CD4-positive, alpha-beta T cell (primary cell): ENCODE measurements around the gene TKFC. TPM values are rescaled to one million over a fixed set of nuclear protein-coding genes. Genes with fewer than 3 reads are reported as not detected.

Experiments used
- ATAC-seq: fragments of 200-7000 bp; cut with Tn5 transposase; one replicate; pipeline ENCODE4 v1.10.0; 2022; ENCODE audit warnings: mild to moderate bottlenecking; ENCODE audit not compliant: poor library complexity
- CTCF ChIA-PET: fragments of 350-600 bp; sonication (Branson Sonifier 250); formaldehyde crosslinking; loops from one replicate; lab custom pipeline; 2021; ENCODE audit warnings: antibody characterized with exemption, inconsistent platforms; lab: Charles Lee
- POLR2A ChIA-PET: fragments of 350-600 bp; sonication (Branson Sonifier 250); formaldehyde crosslinking; loops from one replicate; lab custom pipeline; 2021; ENCODE audit warnings: antibody characterized with exemption, inconsistent platforms; lab: Charles Lee
- DNase-seq, 14 experiments: peaks; one replicate each; pipeline ENCODE4 v3.0.0-alpha.2; 2013 to 2020; ENCODE audit warnings: mixed read lengths in 2 of 14
- H3K27ac ChIP-seq, 2 donors: one replicate each; pipeline versions ENCODE4 v1.5.1 to v1.7.0; 2013; ENCODE audit warnings: low read length in 2 of 2, low read depth in 1 of 2, mild to moderate bottlenecking in 1 of 2
- H3K27me3 ChIP-seq, 2 experiments: 1 replicate in 1 of 2; 2 replicates in 1 of 2; pipeline versions ENCODE4 v1.6.1 to v1.7.0; 2013; ENCODE audit warnings: low read length in 2 of 2, control low read depth in 1 of 2, mild to moderate bottlenecking in 1 of 2, moderate library complexity in 1 of 2; ENCODE audit not compliant: insufficient read depth in 2 of 2, control insufficient read depth in 1 of 2
- H3K36me3 ChIP-seq: one replicate; pipeline ENCODE4 v1.6.1; 2013; ENCODE audit warnings: low read length, control low read depth; ENCODE audit not compliant: insufficient read depth
- H3K4me1 ChIP-seq: one replicate; pipeline ENCODE4 v1.6.1; 2013; ENCODE audit warnings: low read length, control low read depth; ENCODE audit not compliant: insufficient read depth
- H3K4me3 ChIP-seq: one replicate; pipeline ENCODE4 v1.5.1; 2013; ENCODE audit warnings: mild to moderate bottlenecking, low read length, moderate library complexity
- H3K9me3 ChIP-seq, 2 experiments: 1 replicate in 1 of 2; 2 replicates in 1 of 2; pipeline versions ENCODE4 v1.6.1 to v1.7.0; 2013; ENCODE audit warnings: low read length in 2 of 2, mild to moderate bottlenecking in 2 of 2, control low read depth in 1 of 2, moderate library complexity in 1 of 2; ENCODE audit not compliant: control insufficient read depth in 1 of 2, insufficient read depth in 1 of 2
- H3K27ac Mint-ChIP-seq: one replicate; pipeline ENCODE4 v1.8.0; 2020; ENCODE audit warnings: mixed read lengths
- H3K27me3 Mint-ChIP-seq: one replicate; pipeline ENCODE4 v1.8.0; 2021; ENCODE audit warnings: mixed read lengths
- H3K36me3 Mint-ChIP-seq: one replicate; pipeline ENCODE4 v1.8.0; 2021; ENCODE audit warnings: low read depth, mixed read lengths
- H3K4me1 Mint-ChIP-seq: one replicate; pipeline ENCODE4 v1.8.0; 2021; ENCODE audit warnings: low read depth, mixed read lengths
- H3K4me3 Mint-ChIP-seq: one replicate; pipeline ENCODE4 v1.8.0; 2020; ENCODE audit warnings: mild to moderate bottlenecking, mixed read lengths
- H3K9me3 Mint-ChIP-seq: one replicate; pipeline ENCODE4 v1.8.0; 2020; ENCODE audit warnings: mixed read lengths
- CTCF ChIP-seq: fragments of 200-600 bp; IDR thresholded peaks from one replicate; pipeline ENCODE4 v1.8.0; 2022; ENCODE audit warnings: antibody characterized with exemption, mild to moderate bottlenecking
- intact Hi-C, 2 experiments: fragments of 100-400 bp; cut with DNase I in 1 of 2; cut with micrococcal nuclease in 1 of 2; formaldehyde crosslinking; loops; one replicate each; pipeline versions ENCODE4 v1.15.1 to v1.9.0; 2023 to 2025; cut with DNase I, micrococcal nuclease
- total RNA-seq, 174 experiments: library from RNA in 2 of 174; stranded (reverse) in 2 of 174; gene quantifications; one replicate each; pipeline ENCODE4 v1.2.3 and lab custom pipeline; 2021 to 2026

The TKFC gene
- total RNA-seq, 2 experiments from 2014 or later = 21.8 to 26.3 TPM

- ATAC-seq = no peak
- H3K27me3 ChIP-seq = no peaks in the 10 kb centered on the region
- CTCF ChIA-PET = no interaction called here
- H3K36me3 Mint-ChIP-seq = peaks cover 40% of the 10 kb centered on the region
- H3K4me1 ChIP-seq = no peaks in the 10 kb centered on the region
- POLR2A ChIA-PET = no interaction called here
- H3K27ac ChIP-seq = no peak overlapping the region
- no peak for DNase-seq
- H3K36me3 ChIP-seq = peaks cover 32% of the 10 kb centered on the region
- intact Hi-C loops = no loop called here
- no peaks in the 10 kb centered on the region for H3K27me3 Mint-ChIP-seq
- no peak overlapping the region for H3K27ac Mint-ChIP-seq
- no peaks in the 10 kb centered on the region for H3K9me3 ChIP-seq
- H3K9me3 Mint-ChIP-seq = no peaks in the 10 kb centered on the region
- no peak overlapping the region for H3K4me3 Mint-ChIP-seq
- H3K4me1 Mint-ChIP-seq = no peaks in the 10 kb centered on the region
- no peak overlapping the region for H3K4me3 ChIP-seq
- TF ChIP-seq CTCF = no peak
Measured at GRCh38 chr11:61345170-61345610, 12.2 kb downstream of the TKFC start.

- H3K9me3 ChIP-seq = no peaks in the 10 kb centered on the region
- no peaks in the 10 kb centered on the region for H3K4me1 ChIP-seq
- DNase-seq (peak in 1 of 14 experiments; percentile 29), ATAC-seq (no peak)
- Mint-ChIP-seq H3K9me3 (no peaks in the 10 kb centered on the region), H3K4me1 (no peaks in the 10 kb centered on the region), H3K4me3 (no peak overlapping the region), H3K27me3 (no peaks in the 10 kb centered on the region), H3K27ac (no peak overlapping the region), H3K36me3 (peaks cover 40% of the 10 kb centered on the region)
- intact Hi-C loops = no loop called here
- TF ChIP-seq CTCF = no peak
- ChIA-PET CTCF (no interaction called here), POLR2A (no interaction called here)
- H3K27me3 ChIP-seq = no peaks in the 10 kb centered on the region
- peaks cover 39% of the 10 kb centered on the region for H3K36me3 ChIP-seq
- H3K27ac ChIP-seq = no peak overlapping the region
- no peak overlapping the region for H3K4me3 ChIP-seq
Measured at GRCh38 chr11:61345954-61346843, 13.2 kb downstream of the TKFC start.

- no peaks in the 10 kb centered on the region for H3K9me3 Mint-ChIP-seq
- ATAC-seq = no peak
- H3K4me3 Mint-ChIP-seq = no peak overlapping the region
- H3K4me1 Mint-ChIP-seq = no peaks in the 10 kb centered on the region
- ChIA-PET POLR2A (no interaction called here), CTCF (interaction anchor here (0.8 kb wide), 1 partner anchor 12 kb away, joined by 3 read pairs; no protein-coding TSS in a partner anchor)
- no peaks in the 10 kb centered on the region for H3K27me3 Mint-ChIP-seq
- peaks cover 47% of the 10 kb centered on the region for H3K36me3 ChIP-seq
- H3K4me3 ChIP-seq = no peak overlapping the region
- intact Hi-C loops = no loop called here
- H3K4me1 ChIP-seq = no peaks in the 10 kb centered on the region
- peaks cover 46% of the 10 kb centered on the region for H3K36me3 Mint-ChIP-seq
- DNase-seq = peak in 3 of 14 experiments; percentile 21 to 74 (median 60)
- no peak overlapping the region for H3K27ac Mint-ChIP-seq
- TF ChIP-seq CTCF = no peak
- no peak overlapping the region for H3K27ac ChIP-seq
- H3K27me3 ChIP-seq = no peaks in the 10 kb centered on the region
- H3K9me3 ChIP-seq = no peaks in the 10 kb centered on the region
Measured at GRCh38 chr11:61347916-61348461, 15.0 kb downstream of the TKFC start.
